ENCODE measurements around the gene MED13L. TPM values are rescaled to one million over a fixed set of nuclear protein-coding genes. Genes with fewer than 3 reads are reported as not detected.

MED13L gene
- total and polyA plus RNA-seq, 2 donors (not counting 3 experiments of a cell fraction or from before 2014, with no cell fraction given): 27.4 to 93.6 TPM

DNA sequence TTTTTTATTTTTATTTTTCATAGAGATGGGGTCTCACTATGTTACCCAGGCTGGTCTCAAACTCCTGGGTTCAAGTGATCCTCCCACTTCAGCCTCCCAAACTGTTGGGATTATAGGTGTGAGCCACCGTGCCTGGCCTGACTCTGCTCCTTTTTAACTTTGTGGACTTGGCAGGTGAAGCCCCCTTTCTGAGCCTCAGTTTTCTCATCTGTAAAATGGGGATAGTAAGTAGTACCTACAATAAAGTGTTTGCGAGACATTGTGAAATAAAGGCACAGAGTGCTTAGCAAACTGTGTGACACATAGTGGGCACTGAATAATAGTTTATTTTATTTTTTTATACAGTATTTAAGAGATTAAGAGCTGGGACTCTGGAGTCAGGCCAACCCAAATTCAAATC lies 21.1 kb upstream of the MED13L start:
- DNase-seq (ENCODE audit: low read depth, low spot score) (no peak), FAIRE-seq (no peak)
- Histone ChIP-seq H4K20me1 (replicated peaks; ENCODE audit: control insufficient read depth, extremely low read depth, insufficient read depth, low read length) (no peaks in the 10 kb centered on the region), H3K4me3 (replicated peaks in 1 of 3; ENCODE audit: insufficient read depth in 1 of 3, low read depth in 1 of 3, low read length in 3 of 3) (no peak overlapping the region), H3K36me3 (ENCODE audit: control insufficient read depth in 2 of 2, extremely low read depth in 1 of 2, insufficient read depth in 2 of 2, low read length in 2 of 2) (no peaks in the 10 kb centered on the region), H3K27ac (ENCODE audit: insufficient read depth, low read depth, low read length) (no peak overlapping the region), H3K27me3 (ENCODE audit: control insufficient read depth in 2 of 2, insufficient read depth in 2 of 2, low read length in 2 of 2) (peaks cover 6 to 17% of the 10 kb centered on the region in 2 experiments), H3K9ac (replicated peaks; ENCODE audit: extremely low read depth, insufficient read depth, low read length) (no peak overlapping the region), H3K79me2 (ENCODE audit: control insufficient read depth, insufficient read depth, low read length) (no peaks in the 10 kb centered on the region), H3K9me3 (replicated peaks; ENCODE audit: control insufficient read depth, insufficient read depth, low read length) (no peaks in the 10 kb centered on the region), H3K4me2 (ENCODE audit: insufficient read depth, low read length) (no peak overlapping the region), H2AFZ (ENCODE audit: low read depth, low read length) (no peak overlapping the region), H3K9me1 (replicated peaks; ENCODE audit: control insufficient read depth, extremely low read depth, insufficient read depth, low read length) (no peaks in the 10 kb centered on the region), H3K4me1 (ENCODE audit: control insufficient read depth, extremely low read depth, insufficient read depth, low read length) (peaks cover 3% of the 10 kb centered on the region)
- intact Hi-C loops (cut with micrococcal nuclease) (no loop called here), dilution Hi-C loops (cut with MboI; ENCODE audit: extremely low pct_ligation_motif_present, low sequenced_read_pairs) (no loop called here)
- TF ChIP-seq, protein P1, sequence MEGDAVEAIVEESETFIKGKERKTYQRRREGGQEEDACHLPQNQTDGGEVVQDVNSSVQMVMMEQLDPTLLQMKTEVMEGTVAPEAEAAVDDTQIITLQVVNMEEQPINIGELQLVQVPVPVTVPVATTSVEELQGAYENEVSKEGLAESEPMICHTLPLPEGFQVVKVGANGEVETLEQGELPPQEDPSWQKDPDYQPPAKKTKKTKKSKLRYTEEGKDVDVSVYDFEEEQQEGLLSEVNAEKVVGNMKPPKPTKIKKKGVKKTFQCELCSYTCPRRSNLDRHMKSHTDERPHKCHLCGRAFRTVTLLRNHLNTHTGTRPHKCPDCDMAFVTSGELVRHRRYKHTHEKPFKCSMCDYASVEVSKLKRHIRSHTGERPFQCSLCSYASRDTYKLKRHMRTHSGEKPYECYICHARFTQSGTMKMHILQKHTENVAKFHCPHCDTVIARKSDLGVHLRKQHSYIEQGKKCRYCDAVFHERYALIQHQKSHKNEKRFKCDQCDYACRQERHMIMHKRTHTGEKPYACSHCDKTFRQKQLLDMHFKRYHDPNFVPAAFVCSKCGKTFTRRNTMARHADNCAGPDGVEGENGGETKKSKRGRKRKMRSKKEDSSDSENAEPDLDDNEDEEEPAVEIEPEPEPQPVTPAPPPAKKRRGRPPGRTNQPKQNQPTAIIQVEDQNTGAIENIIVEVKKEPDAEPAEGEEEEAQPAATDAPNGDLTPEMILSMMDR (IDR thresholded peaks at IDR 0.05; ENCODE audit: extremely low read depth in 1 of 2, insufficient read depth in 1 of 2, low read depth in 1 of 2, low read length in 2 of 2): no peak
- TF ChIP-seq, protein P2, sequence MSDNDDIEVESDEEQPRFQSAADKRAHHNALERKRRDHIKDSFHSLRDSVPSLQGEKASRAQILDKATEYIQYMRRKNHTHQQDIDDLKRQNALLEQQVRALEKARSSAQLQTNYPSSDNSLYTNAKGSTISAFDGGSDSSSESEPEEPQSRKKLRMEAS (IDR thresholded peaks at IDR 0.05; ENCODE audit: insufficient read depth, insufficient read length): no peak
- TF ChIP-seq POLR2AphosphoS5 (IDR thresholded peaks at IDR 0.05; ENCODE audit: insufficient read depth, low read depth, low read length): no peak
- no peak for TF ChIP-seq GATA2 (IDR thresholded peaks at IDR 0.05; ENCODE audit: insufficient read depth, insufficient read length, low read depth, low read length)
- no peak for TF ChIP-seq JUN (IDR thresholded peaks at IDR 0.05; ENCODE audit: borderline replicate concordance, insufficient read depth, insufficient read length, low read depth)
- TF ChIP-seq MYC (IDR thresholded peaks at IDR 0.05; ENCODE audit: low read depth, low read length): no peak
- no peak for TF ChIP-seq POLR2A (IDR thresholded peaks at IDR 0.05; ENCODE audit: low read depth, low read length)
- TF ChIP-seq FOS (IDR thresholded peaks at IDR 0.05; ENCODE audit: borderline replicate concordance, insufficient read depth, low read length): no peak
- no peak for TF ChIP-seq EZH2 (IDR thresholded peaks at IDR 0.05; ENCODE audit: borderline replicate concordance, low read depth, low read length, severe bottlenecking)
- POLR2A ChIA-PET: no interaction called here
- no TSS peak for BruUV-seq (replicated peaks)
- CTCF ChIA-PET: interaction anchor here (0.6 kb wide), 1 partner anchor 293 kb away, joined by 3 read pairs; no protein-coding TSS in a partner anchor
